ENCODE data around the gene FOXP1. TPM values are rescaled to one million over a fixed set of nuclear protein-coding genes. Genes with fewer than 3 reads are reported as not detected.

Gene FOXP1
- total and polyA plus RNA-seq, 3 donors from 2014 or later = 37.8 to 105 (median 75.9) TPM

GRCh38 chr3:71078723-71079525 lies 504.6 kb downstream of the FOXP1 start:
- Histone ChIP-seq H3K36me3 (ENCODE audit: low read depth, missing control alignments) (no peaks in the 10 kb centered on the region), H3K9me3 (no peaks in the 10 kb centered on the region), H3K4me1 (no peaks in the 10 kb centered on the region), H3K27ac (no peak overlapping the region), H3K27me3 (no peaks in the 10 kb centered on the region), H3K4me3 (no peak overlapping the region)
- intact Hi-C loops (cut with DNase I; ENCODE audit: low total_unique reads) = no loop called here
- 89% methylated on average over 8 of the region's 8 CpGs for WGBS, 2 donors
- TF ChIP-seq POLR2A (IDR thresholded peaks at IDR 0.05) = no peak
- TF ChIP-seq CTCF (IDR thresholded peaks at IDR 0.05) = no peak
- no peak for DNase-seq

- Histone ChIP-seq H3K27me3 (no peaks in the 10 kb centered on the region), H3K4me3 (no peak overlapping the region), H3K4me1 (no peaks in the 10 kb centered on the region), H3K36me3 (ENCODE audit: low read depth, missing control alignments) (no peaks in the 10 kb centered on the region), H3K27ac (no peak overlapping the region), H3K9me3 (no peaks in the 10 kb centered on the region)
- no peak for DNase-seq
- WGBS, 2 donors = 90 to 95% methylated on average over 3 of the region's 3 CpGs
- intact Hi-C loops (cut with DNase I; ENCODE audit: low total_unique reads) = no loop called here
- no peak for TF ChIP-seq POLR2A (IDR thresholded peaks at IDR 0.05)
- TF ChIP-seq CTCF (IDR thresholded peaks at IDR 0.05) = no peak
These were observed 505.3 kb downstream of the FOXP1 start for GRCh38 chr3:71078199-71078598.

- H3K4me1 ChIP-seq = no peaks in the 10 kb centered on the region
These were observed 506.5 kb downstream of the FOXP1 start for GRCh38 chr3:71077070-71077469.

GRCh38 chr3:71076361-71077002 lies 507.0 kb downstream of the FOXP1 start:
- no peak overlapping the region for H3K4me3 ChIP-seq
- H3K4me1 ChIP-seq = no peaks in the 10 kb centered on the region
- TF ChIP-seq POLR2A (IDR thresholded peaks at IDR 0.05) (no peak), CTCF (IDR thresholded peaks at IDR 0.05) (no peak)
- 92 to 97% methylated on average over 5 of the region's 5 CpGs for WGBS, 2 donors
- no peaks in the 10 kb centered on the region for H3K36me3 ChIP-seq (ENCODE audit: low read depth, missing control alignments)
- DNase-seq = no peak
- H3K27ac ChIP-seq = no peak overlapping the region
- intact Hi-C loops (cut with DNase I; ENCODE audit: low total_unique reads) = no loop called here
- H3K27me3 ChIP-seq = no peaks in the 10 kb centered on the region
- H3K9me3 ChIP-seq = no peaks in the 10 kb centered on the region

More at GRCh38 chr3:71077070-71077469, 506.5 kb downstream of the FOXP1 start:
- 74 to 82% methylated on average over 3 of the region's 3 CpGs for WGBS, 2 donors
- Histone ChIP-seq H3K36me3 (ENCODE audit: low read depth, missing control alignments) (no peaks in the 10 kb centered on the region), H3K27ac (no peak overlapping the region), H3K9me3 (no peaks in the 10 kb centered on the region), H3K27me3 (no peaks in the 10 kb centered on the region), H3K4me3 (no peak overlapping the region)
- no peak for DNase-seq
- intact Hi-C loops (cut with DNase I; ENCODE audit: low total_unique reads) = no loop called here
- no peak for TF ChIP-seq CTCF (IDR thresholded peaks at IDR 0.05)
- TF ChIP-seq POLR2A (IDR thresholded peaks at IDR 0.05) = no peak
